GM12874 (cell line): ENCODE measurements around the gene GSK3A.

Source experiments
- CTCF ChIP-seq: IDR thresholded peaks from 2 replicates; pipeline ENCODE4 v1.5.1; 2011; ENCODE audit warnings: low read depth, mild to moderate bottlenecking, control low read depth, low read length, moderate library complexity; ENCODE audit not compliant: insufficient read depth

The GSK3A gene

GRCh38 chr19:42284066-42284501, 41.7 kb upstream of the GSK3A start:
- no peak for TF ChIP-seq CTCF

- TF ChIP-seq CTCF, result no peak
Measured at GRCh38 chr19:42283188-42284065, 41.0 kb upstream of the GSK3A start.

- no peak for TF ChIP-seq CTCF
Measured at GRCh38 chr19:42282819-42283187, 40.4 kb upstream of the GSK3A start.

- no peak for TF ChIP-seq CTCF
Measured at GRCh38 chr19:42281827-42282762, 39.7 kb upstream of the GSK3A start.

- peak; percentile 34; the same call in 1 of the 2 replicates for TF ChIP-seq CTCF
Measured at GRCh38 chr19:42281146-42281826, 38.9 kb upstream of the GSK3A start.

- no peak for TF ChIP-seq CTCF
Measured at GRCh38 chr19:42280815-42281145, 38.4 kb upstream of the GSK3A start.
